Measurements from ENCODE around the gene TPD52L2.

The TPD52L2 gene

GRCh38 chr20:63891061-63892002, 26.3 kb downstream of the TPD52L2 start:
- no peak overlapping the region for H2AFZ ChIP-seq (ENCODE audit: low read length, unreplicated experiment)
- H3K4me1 ChIP-seq (ENCODE audit: control insufficient read depth, insufficient read depth, low read length, unreplicated experiment): peaks cover 8% of the 10 kb centered on the region
- H3K27ac ChIP-seq (ENCODE audit: low read depth, low read length): no peak overlapping the region
- no peak overlapping the region for H3K4me3 ChIP-seq (ENCODE audit: low read depth, low read length)
- H3K36me3 ChIP-seq (ENCODE audit: insufficient read depth, low read length): peaks cover 3% of the 10 kb centered on the region; the same call in 1 of the 2 replicates
- H3K27me3 ChIP-seq (ENCODE audit: insufficient read depth, low read length): no peaks in the 10 kb centered on the region
- peaks cover 10% of the 10 kb centered on the region for H3K79me2 ChIP-seq (ENCODE audit: control insufficient read depth, insufficient read depth, low read length, unreplicated experiment)

DNA sequence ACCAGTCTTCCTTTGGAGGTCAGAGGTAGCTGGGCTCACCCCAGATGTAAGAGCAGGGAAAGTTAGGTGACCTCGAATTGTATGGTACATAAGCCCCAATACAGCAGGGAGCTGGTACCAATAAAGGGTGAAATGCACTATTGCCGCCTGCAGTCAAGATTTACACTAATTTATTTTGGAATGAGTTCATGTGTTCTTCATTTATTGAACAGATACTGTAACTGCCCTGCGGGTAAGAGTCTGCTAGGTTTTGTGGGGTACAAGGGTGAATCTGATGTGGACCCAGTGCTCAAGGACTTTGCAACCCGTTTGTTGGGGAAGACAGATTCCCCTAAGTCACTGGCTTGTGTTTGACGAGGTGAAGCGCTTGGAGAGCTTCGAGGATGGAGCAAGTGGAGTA, 27.3 kb downstream of the TPD52L2 start:
- peaks cover 19% of the 10 kb centered on the region for H3K79me2 ChIP-seq (ENCODE audit: control insufficient read depth, insufficient read depth, low read length, unreplicated experiment)

GRCh38 chr20:63893999-63894357, 28.9 kb downstream of the TPD52L2 start:
- peaks cover under 1% of the 10 kb centered on the region; the same call in 1 of the 2 replicates for H3K36me3 ChIP-seq (ENCODE audit: insufficient read depth, low read length)
- no peak overlapping the region for H2AFZ ChIP-seq (ENCODE audit: low read length, unreplicated experiment)
- H3K79me2 ChIP-seq (ENCODE audit: control insufficient read depth, insufficient read depth, low read length, unreplicated experiment): peaks cover 35% of the 10 kb centered on the region
- peak overlapping the region; percentile 74 for H3K4me3 ChIP-seq (ENCODE audit: low read depth, low read length)
- H3K27ac ChIP-seq (ENCODE audit: low read depth, low read length): no peak overlapping the region
- no peaks in the 10 kb centered on the region for H3K27me3 ChIP-seq (ENCODE audit: insufficient read depth, low read length)
- H3K4me1 ChIP-seq (ENCODE audit: control insufficient read depth, insufficient read depth, low read length, unreplicated experiment): peaks cover 8% of the 10 kb centered on the region

More for the DNA sequence above, 27.3 kb downstream of the TPD52L2 start:
- Histone ChIP-seq H2AFZ (ENCODE audit: low read length, unreplicated experiment) (no peak overlapping the region), H3K27ac (ENCODE audit: low read depth, low read length) (no peak overlapping the region), H3K36me3 (ENCODE audit: insufficient read depth, low read length) (peaks cover 3% of the 10 kb centered on the region; the same call in 1 of the 2 replicates), H3K27me3 (ENCODE audit: insufficient read depth, low read length) (no peaks in the 10 kb centered on the region), H3K4me1 (ENCODE audit: control insufficient read depth, insufficient read depth, low read length, unreplicated experiment) (peaks cover 8% of the 10 kb centered on the region), H3K4me3 (ENCODE audit: low read depth, low read length) (no peak overlapping the region)

DNA sequence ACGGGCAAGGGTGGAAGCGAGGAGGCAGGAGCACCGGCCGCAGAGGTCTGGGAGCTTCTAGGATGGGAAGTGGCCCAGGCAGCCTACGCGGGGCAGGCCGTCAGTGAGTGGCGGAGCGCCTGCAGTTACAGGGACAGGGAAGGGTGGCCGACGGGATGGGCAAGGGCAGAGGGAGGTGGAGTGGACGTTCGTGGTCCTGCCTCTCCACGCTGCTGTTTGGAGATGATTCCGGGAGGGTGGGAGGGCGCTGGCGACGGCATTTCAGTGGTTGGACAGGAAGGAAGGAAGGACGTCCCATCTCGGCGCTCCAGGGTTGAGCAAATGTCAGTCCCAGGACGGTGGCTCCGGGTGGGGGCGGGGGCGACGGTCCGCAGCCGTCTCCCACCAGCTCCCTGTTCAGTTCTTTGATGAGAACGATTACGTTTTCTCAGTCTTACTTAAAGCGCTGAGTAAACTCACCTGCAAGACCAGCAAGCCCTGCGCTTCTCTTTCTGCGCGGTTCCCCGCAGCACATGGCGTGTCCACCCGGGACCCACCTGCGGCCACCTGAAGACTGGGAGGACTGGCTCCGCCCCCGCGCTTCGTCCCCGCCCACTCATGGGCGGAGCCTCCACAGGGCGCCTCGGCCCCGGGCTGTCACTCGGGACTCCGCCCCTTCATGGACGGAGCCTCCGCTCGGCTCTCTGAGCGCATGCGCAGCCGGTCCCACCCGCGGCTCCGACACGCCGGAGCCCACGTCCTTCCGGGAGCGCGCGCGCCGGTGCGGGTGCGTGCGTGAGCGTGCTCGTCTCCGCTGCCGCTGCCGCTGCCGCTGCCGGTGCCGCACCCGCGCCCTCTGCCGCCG, 29.5 kb downstream of the TPD52L2 start, which contains the start of gene DNAJC5:
TSS of gene DNAJC5 (plus strand) at position 769 of the 844 bp plus-strand sequence. CDS start 33,220 bp downstream, outside the sequence.
- Histone ChIP-seq H2AFZ (ENCODE audit: low read length, unreplicated experiment) (peak within 1 kb of the TSS; percentile 72), H3K4me3 (ENCODE audit: low read depth, low read length) (peak within 1 kb of the TSS; percentile 88), H3K27me3 (ENCODE audit: insufficient read depth, low read length) (no peaks in the 10 kb centered on the region), H3K36me3 (ENCODE audit: insufficient read depth, low read length) (no peaks in the 10 kb centered on the region), H3K27ac (ENCODE audit: low read depth, low read length) (peak within 1 kb of the TSS; percentile 79), H3K79me2 (ENCODE audit: control insufficient read depth, insufficient read depth, low read length, unreplicated experiment) (peaks cover 41% of the 10 kb centered on the region), H3K4me1 (ENCODE audit: control insufficient read depth, insufficient read depth, low read length, unreplicated experiment) (peaks cover 6% of the 10 kb centered on the region)

DNA sequence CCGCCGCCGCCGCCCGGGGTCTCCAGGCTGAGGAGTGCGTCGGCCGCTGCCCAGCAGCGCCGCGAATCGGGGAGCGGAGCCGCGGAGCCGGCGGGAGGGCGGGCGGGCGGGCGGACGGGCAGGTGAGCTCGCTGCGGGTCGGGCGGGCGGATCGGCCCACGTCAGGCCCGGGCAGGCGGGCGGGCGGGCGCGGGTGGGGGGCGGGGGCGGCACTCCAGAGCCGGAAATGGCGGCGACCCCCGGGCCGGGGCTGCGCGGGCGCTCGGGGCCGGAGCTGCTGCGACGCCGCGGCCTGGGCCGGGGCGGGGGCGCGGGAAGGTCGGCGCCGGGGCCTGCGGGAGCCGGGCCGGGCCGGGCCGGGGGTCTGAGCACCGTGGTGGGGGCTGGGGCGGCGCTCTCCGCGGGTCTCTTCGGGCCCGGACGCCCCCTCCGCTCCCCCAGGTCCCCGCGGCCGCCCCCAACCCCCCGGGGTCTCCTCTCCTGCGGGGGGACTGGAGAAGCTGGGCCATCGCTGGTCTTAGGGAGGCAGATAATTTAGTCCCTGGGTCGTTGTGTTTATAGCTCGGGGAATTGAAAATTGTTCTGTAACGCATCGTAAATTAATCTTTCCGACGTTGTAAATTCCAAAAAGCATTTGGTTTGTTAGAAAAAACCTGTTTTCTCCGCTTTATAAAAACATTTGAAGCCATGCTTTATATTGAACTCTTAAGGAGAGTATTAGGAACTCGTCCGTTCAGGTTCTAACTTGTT, 30.3 kb downstream of the TPD52L2 start:
- H3K4me1 ChIP-seq (ENCODE audit: control insufficient read depth, insufficient read depth, low read length, unreplicated experiment): no peaks in the 10 kb centered on the region
- H2AFZ ChIP-seq (ENCODE audit: low read length, unreplicated experiment): no peak overlapping the region
- H3K79me2 ChIP-seq (ENCODE audit: control insufficient read depth, insufficient read depth, low read length, unreplicated experiment): peaks cover 47% of the 10 kb centered on the region
- no peaks in the 10 kb centered on the region for H3K36me3 ChIP-seq (ENCODE audit: insufficient read depth, low read length)
- peak overlapping the region; percentile 88 for H3K4me3 ChIP-seq (ENCODE audit: low read depth, low read length)
- H3K27me3 ChIP-seq (ENCODE audit: insufficient read depth, low read length): no peaks in the 10 kb centered on the region
- H3K27ac ChIP-seq (ENCODE audit: low read depth, low read length): peak overlapping the region; percentile 79

- Histone ChIP-seq H3K79me2 (ENCODE audit: control insufficient read depth, insufficient read depth, low read length, unreplicated experiment) (peaks cover 52% of the 10 kb centered on the region), H3K27ac (ENCODE audit: low read depth, low read length) (peak overlapping the region; percentile 79), H3K4me1 (ENCODE audit: control insufficient read depth, insufficient read depth, low read length, unreplicated experiment) (no peaks in the 10 kb centered on the region), H2AFZ (ENCODE audit: low read length, unreplicated experiment) (no peak overlapping the region), H3K36me3 (ENCODE audit: insufficient read depth, low read length) (no peaks in the 10 kb centered on the region), H3K27me3 (ENCODE audit: insufficient read depth, low read length) (no peaks in the 10 kb centered on the region), H3K4me3 (ENCODE audit: low read depth, low read length) (peak overlapping the region; percentile 88)
Observed at GRCh38 chr20:63895952-63896263, 30.8 kb downstream of the TPD52L2 start.

- no peaks in the 10 kb centered on the region; the same call in 1 of the 2 replicates for H3K36me3 ChIP-seq (ENCODE audit: insufficient read depth, low read length)
- H3K27ac ChIP-seq (ENCODE audit: low read depth, low read length): peak overlapping the region; percentile 79
- peak overlapping the region; percentile 88 for H3K4me3 ChIP-seq (ENCODE audit: low read depth, low read length)
- no peaks in the 10 kb centered on the region for H3K27me3 ChIP-seq (ENCODE audit: insufficient read depth, low read length)
- no peaks in the 10 kb centered on the region for H3K4me1 ChIP-seq (ENCODE audit: control insufficient read depth, insufficient read depth, low read length, unreplicated experiment)
- H3K79me2 ChIP-seq (ENCODE audit: control insufficient read depth, insufficient read depth, low read length, unreplicated experiment): peaks cover 57% of the 10 kb centered on the region
- no peak overlapping the region for H2AFZ ChIP-seq (ENCODE audit: low read length, unreplicated experiment)
Observed at GRCh38 chr20:63896264-63897105, 31.4 kb downstream of the TPD52L2 start.

DNA sequence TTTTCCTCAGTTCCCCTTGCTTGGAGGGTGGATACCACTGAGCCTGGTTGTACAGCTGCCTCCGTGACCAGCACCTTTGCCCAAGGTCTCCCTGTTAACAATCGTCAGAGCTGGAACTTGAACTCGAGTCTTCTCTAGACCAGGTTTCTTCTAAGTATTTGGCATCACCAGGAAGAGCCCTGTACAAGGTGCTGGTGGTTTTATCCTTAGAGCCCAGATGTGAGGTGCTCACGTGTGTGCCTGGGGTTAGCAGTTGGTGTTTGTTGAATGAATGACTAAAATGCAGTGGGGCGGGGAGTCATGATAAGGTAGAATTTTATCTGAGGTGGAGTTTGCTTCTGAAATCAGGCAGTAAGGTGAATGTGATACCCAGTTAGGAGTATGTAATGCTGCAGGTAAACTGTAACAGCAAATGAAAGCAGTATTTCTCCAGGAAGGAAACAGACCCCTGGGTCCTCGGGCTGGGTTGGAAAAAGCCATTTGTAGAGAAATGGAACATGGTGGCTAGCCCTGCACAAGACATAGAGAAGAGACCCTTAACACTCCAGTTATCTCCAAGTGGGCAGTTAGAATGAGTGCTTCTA, 33.0 kb downstream of the TPD52L2 start:
- Histone ChIP-seq H3K27me3 (ENCODE audit: insufficient read depth, low read length) (no peaks in the 10 kb centered on the region), H3K27ac (ENCODE audit: low read depth, low read length) (no peak overlapping the region), H2AFZ (ENCODE audit: low read length, unreplicated experiment) (no peak overlapping the region), H3K4me3 (ENCODE audit: low read depth, low read length) (no peak overlapping the region), H3K36me3 (ENCODE audit: insufficient read depth, low read length) (no peaks in the 10 kb centered on the region; the same call in 1 of the 2 replicates), H3K79me2 (ENCODE audit: control insufficient read depth, insufficient read depth, low read length, unreplicated experiment) (peaks cover 66% of the 10 kb centered on the region), H3K4me1 (ENCODE audit: control insufficient read depth, insufficient read depth, low read length, unreplicated experiment) (peaks cover 2% of the 10 kb centered on the region)

DNA sequence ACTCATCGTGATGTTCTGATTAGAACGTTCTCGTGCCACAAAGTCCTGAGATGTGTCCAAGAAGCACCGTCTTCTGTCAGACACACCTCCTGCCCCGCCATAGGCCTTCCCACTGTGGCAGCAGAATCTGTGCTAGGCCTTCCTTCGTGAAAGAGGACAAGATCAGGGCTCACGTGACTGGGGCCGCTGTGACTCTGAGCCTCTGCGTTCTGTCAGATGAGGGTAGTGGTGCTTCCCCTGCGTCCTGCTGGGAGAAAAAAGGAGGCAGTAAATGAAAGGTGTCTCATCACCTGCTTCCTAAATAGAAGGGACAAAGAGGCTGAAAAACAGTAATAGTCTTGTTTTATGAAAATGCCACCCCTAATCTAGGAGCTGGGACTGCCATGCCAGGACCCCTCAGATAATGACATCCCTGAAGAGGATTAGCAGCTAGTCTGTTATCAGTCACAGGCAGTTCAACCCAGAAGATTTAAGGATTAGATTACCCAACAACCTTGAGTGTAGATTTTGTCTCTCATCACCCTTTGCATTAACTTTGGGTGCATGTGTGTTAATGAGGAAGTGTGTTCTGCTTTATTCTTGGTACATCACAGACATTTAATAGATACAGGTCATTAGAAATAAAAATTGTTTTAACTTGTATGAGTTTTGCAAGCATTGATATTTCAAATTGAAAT, 34.0 kb downstream of the TPD52L2 start:
- no peaks in the 10 kb centered on the region; the same call in 1 of the 2 replicates for H3K36me3 ChIP-seq (ENCODE audit: insufficient read depth, low read length)
- no peak overlapping the region for H3K4me3 ChIP-seq (ENCODE audit: low read depth, low read length)
- H2AFZ ChIP-seq (ENCODE audit: low read length, unreplicated experiment): no peak overlapping the region
- no peak overlapping the region for H3K27ac ChIP-seq (ENCODE audit: low read depth, low read length)
- no peaks in the 10 kb centered on the region for H3K27me3 ChIP-seq (ENCODE audit: insufficient read depth, low read length)
- H3K79me2 ChIP-seq (ENCODE audit: control insufficient read depth, insufficient read depth, low read length, unreplicated experiment): peaks cover 76% of the 10 kb centered on the region
- peaks cover 4% of the 10 kb centered on the region for H3K4me1 ChIP-seq (ENCODE audit: control insufficient read depth, insufficient read depth, low read length, unreplicated experiment)

Data from ACC112 (cell line).